Calu3 (cell line): ENCODE data around the gene TRMT6. TPM values are rescaled to one million over a fixed set of nuclear protein-coding genes. Genes with fewer than 3 reads are reported as not detected.

Experiments
- BruUV-seq: library from RNA; stranded (reverse); fragments of 400-500 nt; replicated peaks from 2 replicates; lab custom pipeline; 2021; lab: Mats Ljungman, UMichigan
- CTCF ChIA-PET: fragments of 300-600 bp; sonication (Branson Sonifier 250); formaldehyde crosslinking; loops from one replicate; lab custom pipeline; 2022; ENCODE audit warnings: antibody characterized with exemption; lab: Charles Lee
- DNase-seq: peaks from one replicate; pipeline ENCODE4 v3.0.0; 2022
- H3K27ac Mint-ChIP-seq: one replicate; pipeline ENCODE4 v1.8.0; 2022; ENCODE audit warnings: mixed read lengths; ENCODE audit not compliant: unreplicated experiment
- H3K27me3 Mint-ChIP-seq: one replicate; pipeline ENCODE4 v1.8.0; 2022; ENCODE audit warnings: mixed read lengths; ENCODE audit not compliant: unreplicated experiment
- H3K36me3 Mint-ChIP-seq: one replicate; pipeline ENCODE4 v1.8.0; 2022; ENCODE audit warnings: mild to moderate bottlenecking, moderate library complexity, mixed read lengths; ENCODE audit not compliant: insufficient read depth, unreplicated experiment
- H3K4me1 Mint-ChIP-seq: one replicate; pipeline ENCODE4 v1.8.0; 2022; ENCODE audit warnings: mild to moderate bottlenecking, low read depth, mixed read lengths; ENCODE audit not compliant: unreplicated experiment
- H3K4me3 Mint-ChIP-seq: one replicate; pipeline ENCODE4 v1.8.0; 2022; ENCODE audit warnings: mild to moderate bottlenecking, low read depth, moderate library complexity, mixed read lengths; ENCODE audit not compliant: unreplicated experiment
- H3K9me3 Mint-ChIP-seq: one replicate; pipeline ENCODE4 v1.8.0; 2022; ENCODE audit warnings: low read depth, mixed read lengths; ENCODE audit not compliant: unreplicated experiment
- intact Hi-C: fragments of 100-400 bp; cut with micrococcal nuclease; formaldehyde crosslinking; loops from one replicate; pipeline ENCODE4 v1.10.0; 2022; ENCODE audit not compliant: unreplicated experiment
- total RNA-seq: library from RNA; stranded (reverse); gene quantifications from 2 replicates; pipeline ENCODE4 v1.2.3, GENCODE V29; 2022
- TF ChIP-seq, protein P1 (sequence below): fragments of 200-600 bp; IDR thresholded peaks from one replicate; pipeline ENCODE4 v1.8.0; 2022; ENCODE audit warnings: antibody characterized with exemption; ENCODE audit not compliant: unreplicated experiment

The TRMT6 gene
- total RNA-seq, 1 experiment from 2014 or later: 14.2 TPM

DNA sequence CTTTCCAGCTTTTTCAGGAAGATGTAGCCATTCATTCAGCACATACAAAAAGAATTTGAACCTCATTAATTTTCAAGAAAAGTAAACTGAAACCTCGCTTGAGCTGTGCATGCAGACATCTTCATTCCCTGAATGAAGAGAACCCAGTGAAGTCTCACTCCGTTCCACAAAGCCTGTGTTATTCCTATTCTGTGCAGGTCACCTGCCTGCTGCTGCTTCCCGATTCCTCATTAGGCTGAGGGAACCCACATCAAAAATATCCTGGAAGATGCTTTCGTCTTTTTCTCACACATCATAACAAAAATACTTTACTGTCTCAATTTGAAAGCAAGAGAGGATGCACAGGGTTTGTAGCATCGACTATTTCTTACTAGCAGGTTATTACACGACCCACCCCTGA lies 40.1 kb downstream of the TRMT6 start:
- CTCF ChIA-PET: no interaction called here
- Mint-ChIP-seq H3K4me3 (no peak overlapping the region), H3K27me3 (peaks cover 83% of the 10 kb centered on the region), H3K27ac (no peak overlapping the region), H3K36me3 (peaks cover 6% of the 10 kb centered on the region), H3K4me1 (no peaks in the 10 kb centered on the region), H3K9me3 (no peaks in the 10 kb centered on the region)
- no TSS peak for BruUV-seq
- TF ChIP-seq, protein P1, sequence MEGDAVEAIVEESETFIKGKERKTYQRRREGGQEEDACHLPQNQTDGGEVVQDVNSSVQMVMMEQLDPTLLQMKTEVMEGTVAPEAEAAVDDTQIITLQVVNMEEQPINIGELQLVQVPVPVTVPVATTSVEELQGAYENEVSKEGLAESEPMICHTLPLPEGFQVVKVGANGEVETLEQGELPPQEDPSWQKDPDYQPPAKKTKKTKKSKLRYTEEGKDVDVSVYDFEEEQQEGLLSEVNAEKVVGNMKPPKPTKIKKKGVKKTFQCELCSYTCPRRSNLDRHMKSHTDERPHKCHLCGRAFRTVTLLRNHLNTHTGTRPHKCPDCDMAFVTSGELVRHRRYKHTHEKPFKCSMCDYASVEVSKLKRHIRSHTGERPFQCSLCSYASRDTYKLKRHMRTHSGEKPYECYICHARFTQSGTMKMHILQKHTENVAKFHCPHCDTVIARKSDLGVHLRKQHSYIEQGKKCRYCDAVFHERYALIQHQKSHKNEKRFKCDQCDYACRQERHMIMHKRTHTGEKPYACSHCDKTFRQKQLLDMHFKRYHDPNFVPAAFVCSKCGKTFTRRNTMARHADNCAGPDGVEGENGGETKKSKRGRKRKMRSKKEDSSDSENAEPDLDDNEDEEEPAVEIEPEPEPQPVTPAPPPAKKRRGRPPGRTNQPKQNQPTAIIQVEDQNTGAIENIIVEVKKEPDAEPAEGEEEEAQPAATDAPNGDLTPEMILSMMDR: no peak
- no peak for DNase-seq
- intact Hi-C loops: no loop called here

DNA sequence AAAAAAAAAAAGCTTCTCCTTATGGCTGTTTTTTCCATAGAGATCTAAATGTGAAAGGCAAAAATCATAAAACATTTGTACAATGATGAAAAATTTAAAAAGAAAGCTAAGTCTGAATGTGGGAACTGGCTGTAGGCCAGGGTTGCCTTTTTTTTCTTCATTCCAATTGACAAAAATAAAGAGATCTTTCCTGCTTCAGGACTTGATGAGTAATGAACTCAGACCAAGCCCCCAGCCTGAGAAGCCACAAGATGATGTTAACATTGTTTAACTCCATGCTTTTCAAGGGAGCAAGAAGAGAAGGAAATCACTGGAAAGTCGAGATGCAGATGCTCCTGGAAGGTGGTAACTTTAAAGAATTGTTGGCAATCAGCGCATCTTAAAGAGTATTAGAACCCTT lies 41.4 kb downstream of the TRMT6 start:
- CTCF ChIA-PET: no interaction called here
- TF ChIP-seq, protein P1: no peak
- Mint-ChIP-seq H3K9me3 (no peaks in the 10 kb centered on the region), H3K27ac (no peak overlapping the region), H3K36me3 (peaks cover 6% of the 10 kb centered on the region), H3K4me1 (no peaks in the 10 kb centered on the region), H3K27me3 (peaks cover 76% of the 10 kb centered on the region), H3K4me3 (no peak overlapping the region)
- intact Hi-C loops: no loop called here
- DNase-seq: no peak
- no TSS peak for BruUV-seq

DNA sequence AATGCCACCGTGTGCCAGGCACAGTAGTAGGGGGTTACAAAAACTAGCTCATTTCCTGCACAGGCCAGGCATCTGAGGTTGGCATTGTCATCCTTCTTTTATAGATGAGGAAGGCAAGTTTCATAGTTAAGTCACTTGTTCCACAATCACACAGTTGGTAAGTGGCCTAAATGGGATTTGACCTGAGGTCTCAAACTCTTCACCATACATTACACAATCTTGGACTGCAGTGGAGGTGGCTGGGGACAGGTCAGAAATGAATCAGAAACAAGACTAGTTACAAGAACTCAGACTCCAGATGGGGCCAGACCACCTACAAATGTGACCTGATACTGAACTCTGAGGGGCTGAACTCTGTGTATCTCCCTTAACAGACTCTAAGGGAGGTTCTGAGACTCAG lies 49.4 kb downstream of the TRMT6 start:
- no peaks in the 10 kb centered on the region for H3K36me3 Mint-ChIP-seq
- CTCF ChIA-PET: no interaction called here
- H3K9me3 Mint-ChIP-seq: peaks cover 3% of the 10 kb centered on the region
- no peak for DNase-seq
- H3K27me3 Mint-ChIP-seq: peaks cover 63% of the 10 kb centered on the region
- no TSS peak for BruUV-seq
- intact Hi-C loops: no loop called here
- no peaks in the 10 kb centered on the region for H3K4me1 Mint-ChIP-seq
- H3K4me3 Mint-ChIP-seq: no peak overlapping the region
- TF ChIP-seq, protein P1: no peak
- no peak overlapping the region for H3K27ac Mint-ChIP-seq

DNA sequence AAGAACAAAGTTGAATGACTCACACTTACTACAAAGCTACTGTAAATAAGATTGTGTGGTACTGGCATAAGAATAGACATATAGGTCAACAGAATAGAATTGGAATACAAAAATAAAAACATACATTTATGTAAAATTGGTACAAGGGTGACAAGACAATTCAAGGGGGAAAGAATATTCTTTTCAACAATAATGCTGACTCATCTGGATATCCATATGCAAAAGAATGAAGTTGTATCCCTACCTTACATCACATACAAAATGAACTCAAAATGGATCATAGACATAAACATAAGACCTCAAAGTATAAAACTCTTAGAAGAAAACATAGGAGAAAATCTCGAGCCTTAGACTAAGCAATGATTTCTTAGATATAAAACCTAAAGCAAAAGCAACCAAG lies 50.9 kb downstream of the TRMT6 start:
- Mint-ChIP-seq H3K27me3 (peaks cover 78% of the 10 kb centered on the region), H3K36me3 (no peaks in the 10 kb centered on the region), H3K4me3 (no peak overlapping the region), H3K4me1 (no peaks in the 10 kb centered on the region), H3K27ac (no peak overlapping the region), H3K9me3 (peaks cover 3% of the 10 kb centered on the region)
- no peak for DNase-seq
- no TSS peak for BruUV-seq
- TF ChIP-seq, protein P1: no peak
- intact Hi-C loops: no loop called here
- CTCF ChIA-PET: no interaction called here
